Gastrocnemius medialis (tissue), 4 donors: ENCODE results near the gene PLA2G2D. TPM values are rescaled to one million over a fixed set of nuclear protein-coding genes. Genes with fewer than 3 reads are reported as not detected.

Source experiments
- ATAC-seq, 2 donors: fragments of 150-250 bp; one replicate each; pipeline ENCODE4 v1.9.1; 2016
- DNase-seq, 2 donors: peaks; one replicate each; pipeline ENCODE4 v3.0.0-alpha.2; 2019
- H3K27ac ChIP-seq, 4 donors: fragments of 200-600 bp; sonication (generic); 1 replicate in 1 of 4; 2 replicates in 3 of 4; pipeline ENCODE4 v1.5.1; 2016 to 2018; ENCODE audit warnings: mild to moderate bottlenecking in 2 of 4, moderate library complexity in 1 of 4
- H3K27me3 ChIP-seq, 3 donors: fragments of 200-600 bp; sonication (generic) in 2 of 3; 1 replicate in 1 of 3; 2 replicates in 2 of 3; pipeline versions ENCODE4 v1.5.1 to v1.6.0; 2016 to 2019; ENCODE audit warnings: mild to moderate bottlenecking in 1 of 3, moderate library complexity in 1 of 3
- H3K36me3 ChIP-seq, 2 donors: fragments of 200-600 bp; sonication (generic) in 1 of 2; one replicate each; pipeline ENCODE4 v1.5.1; 2017 to 2018
- H3K4me1 ChIP-seq, 2 donors: fragments of 200-600 bp; sonication (generic) in 1 of 2; one replicate each; pipeline ENCODE4 v1.5.1; 2016 to 2017; ENCODE audit warnings: mild to moderate bottlenecking in 2 of 2
- H3K4me3 ChIP-seq, 4 donors: fragments of 200-600 bp; sonication (generic) in 3 of 4; 1 replicate in 1 of 4; 2 replicates in 3 of 4; pipeline ENCODE4 v1.5.1; 2016 to 2019; ENCODE audit warnings: mild to moderate bottlenecking in 2 of 4
- H3K9me3 ChIP-seq, 3 donors: fragments of 200-600 bp; sonication (generic) in 2 of 3; 1 replicate in 1 of 3; 2 replicates in 2 of 3; pipeline ENCODE4 v1.5.1; 2016 to 2019
- POLR2A ChIP-seq, 2 donors: fragments of 450-650 bp; IDR thresholded peaks; one replicate each; pipeline ENCODE4 v1.6.1; 2017; ENCODE audit warnings: antibody characterized with exemption in 2 of 2, mild to moderate bottlenecking in 2 of 2, moderate library complexity in 2 of 2
- in situ Hi-C, 4 donors: fragments of 200-750 bp; cut with MboI; loops; one replicate each; pipeline versions ENCODE4 v1.15.0 to v1.8.0; 2017; ENCODE audit warnings: low sequenced_read_pairs in 4 of 4
- intact Hi-C: fragments of 100-400 bp; cut with DNase I; formaldehyde crosslinking; loops from one replicate; pipeline ENCODE4 v1.15.1; 2023; ENCODE audit warnings: low total_unique reads
- total RNA-seq, 4 donors: library from RNA; depleted of rRNA; stranded (reverse); fragments of >200 nt; gene quantifications; one replicate each; pipeline versions ENCODE4 v1.1.0 to v1.2.3, GENCODE V29; 2016
- TF ChIP-seq, protein P1 (sequence below), 5 experiments: fragments of 450-650 bp in 3 of 5; fragments of 200-600 bp in 2 of 5; sonication (generic) in 2 of 5; IDR thresholded peaks in 4 of 5; conservative IDR thresholded peaks in 1 of 5; 1 replicate in 4 of 5; 2 replicates in 1 of 5; pipeline ENCODE4 v1.5.1; 2016 to 2019; ENCODE audit warnings: antibody characterized with exemption in 5 of 5, mild to moderate bottlenecking in 3 of 5, moderate library complexity in 3 of 5

Gene PLA2G2D
- total RNA-seq, 4 donors from 2014 or later, result not detected

DNA sequence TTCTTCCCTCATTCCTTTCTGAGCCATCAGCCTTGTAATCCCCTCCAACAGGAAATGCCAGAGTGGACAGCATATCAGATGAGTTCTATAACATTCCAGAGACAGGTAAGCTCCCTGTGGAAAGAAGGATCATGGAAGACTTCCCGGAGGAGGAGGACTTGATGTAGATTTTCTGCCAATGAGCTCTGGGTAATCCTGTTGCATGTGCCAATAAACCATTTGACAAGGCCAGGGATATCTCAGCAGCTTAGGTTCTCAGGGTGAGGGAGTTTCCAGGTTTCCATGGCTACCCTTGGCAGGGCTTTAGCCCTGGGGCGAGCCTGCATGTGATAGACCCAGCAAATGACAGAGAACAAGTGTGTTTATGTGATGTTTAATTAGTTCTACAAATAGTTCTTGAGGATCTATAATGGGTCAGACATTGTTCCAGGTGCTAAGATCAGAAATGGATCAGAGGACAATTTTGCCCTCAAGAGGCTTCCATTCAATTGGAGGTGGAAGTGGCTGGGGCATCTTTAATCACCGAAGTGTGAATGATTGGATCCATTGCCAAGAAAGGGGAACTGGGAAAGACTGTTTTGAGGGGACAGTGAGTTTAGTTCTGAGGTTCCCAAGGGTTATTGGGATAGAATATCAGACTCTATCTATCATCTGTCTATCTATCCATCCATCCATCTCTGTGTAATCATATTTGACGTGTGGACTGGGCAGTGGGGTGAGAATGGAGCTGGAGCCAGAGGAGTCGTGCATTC, 42.5 kb downstream of the PLA2G2D start:
- ATAC-seq (no peak), DNase-seq (no peak)
- Histone ChIP-seq H3K4me1 (no peaks in the 10 kb centered on the region), H3K27ac (no peak overlapping the region), H3K9me3 (no peaks in the 10 kb centered on the region), H3K27me3 (peaks cover 3 to 14% (median 9%) of the 10 kb centered on the region in 3 donors), H3K36me3 (no peaks in the 10 kb centered on the region), H3K4me3 (no peak overlapping the region)
- in situ Hi-C loops (no loop called here), intact Hi-C loops (no loop called here)
- TF ChIP-seq POLR2A (IDR thresholded peaks at IDR 0.05), result no peak

DNA sequence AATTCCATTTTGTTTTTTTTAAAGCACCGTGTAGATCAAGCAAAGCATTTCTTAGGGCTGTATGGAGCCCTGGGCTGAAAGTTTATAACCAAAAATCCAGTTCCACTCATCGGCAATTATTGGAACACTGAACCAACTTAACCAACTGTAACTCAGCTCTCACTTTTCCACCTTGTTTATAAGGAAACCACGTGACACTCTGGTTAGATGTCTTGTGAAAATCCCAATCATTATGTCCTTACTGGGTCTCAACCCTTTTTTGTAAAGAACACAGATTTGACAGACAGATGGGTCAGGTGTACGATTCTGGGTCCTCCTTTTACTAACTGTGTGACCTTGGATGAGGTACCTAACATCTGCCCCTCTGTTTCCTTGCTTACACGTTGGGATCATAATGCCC, 43.1 kb downstream of the PLA2G2D start:
- H3K27me3 ChIP-seq, result peaks cover 3 to 14% (median 9%) of the 10 kb centered on the region in 3 donors
- intact Hi-C loops, result no loop called here

DNA sequence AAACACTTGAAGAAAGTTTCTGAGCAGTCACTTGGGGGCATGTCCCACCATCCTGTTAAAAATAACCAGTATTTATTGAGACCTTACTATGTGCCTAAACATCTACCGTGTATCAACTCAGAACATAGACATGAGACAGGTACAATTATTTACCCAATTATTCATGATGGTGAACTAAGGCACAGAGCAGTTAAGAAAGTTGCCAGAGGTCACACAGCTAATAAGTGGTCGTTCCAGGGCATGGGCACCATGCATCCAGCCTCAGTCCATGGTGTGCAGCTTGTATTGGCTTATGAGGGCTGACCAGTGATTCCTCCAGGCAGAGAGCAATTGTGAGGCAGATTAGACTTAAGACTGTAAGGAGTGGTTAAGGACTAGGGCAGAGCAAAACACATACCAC, 44.0 kb downstream of the PLA2G2D start:
- ATAC-seq, result no peak
- Histone ChIP-seq H3K4me3 (no peak overlapping the region), H3K9me3 (no peaks in the 10 kb centered on the region), H3K27me3 (peaks cover 3 to 14% (median 9%) of the 10 kb centered on the region in 3 donors), H3K27ac (no peak overlapping the region), H3K4me1 (peaks cover under 1% of the 10 kb centered on the region in 2 donors), H3K36me3 (no peaks in the 10 kb centered on the region)
- intact Hi-C loops, result no loop called here
- DNase-seq, result no peak
- in situ Hi-C loops, result no loop called here
- no peak for TF ChIP-seq POLR2A (IDR thresholded peaks at IDR 0.05)
- TF ChIP-seq, protein P1, sequence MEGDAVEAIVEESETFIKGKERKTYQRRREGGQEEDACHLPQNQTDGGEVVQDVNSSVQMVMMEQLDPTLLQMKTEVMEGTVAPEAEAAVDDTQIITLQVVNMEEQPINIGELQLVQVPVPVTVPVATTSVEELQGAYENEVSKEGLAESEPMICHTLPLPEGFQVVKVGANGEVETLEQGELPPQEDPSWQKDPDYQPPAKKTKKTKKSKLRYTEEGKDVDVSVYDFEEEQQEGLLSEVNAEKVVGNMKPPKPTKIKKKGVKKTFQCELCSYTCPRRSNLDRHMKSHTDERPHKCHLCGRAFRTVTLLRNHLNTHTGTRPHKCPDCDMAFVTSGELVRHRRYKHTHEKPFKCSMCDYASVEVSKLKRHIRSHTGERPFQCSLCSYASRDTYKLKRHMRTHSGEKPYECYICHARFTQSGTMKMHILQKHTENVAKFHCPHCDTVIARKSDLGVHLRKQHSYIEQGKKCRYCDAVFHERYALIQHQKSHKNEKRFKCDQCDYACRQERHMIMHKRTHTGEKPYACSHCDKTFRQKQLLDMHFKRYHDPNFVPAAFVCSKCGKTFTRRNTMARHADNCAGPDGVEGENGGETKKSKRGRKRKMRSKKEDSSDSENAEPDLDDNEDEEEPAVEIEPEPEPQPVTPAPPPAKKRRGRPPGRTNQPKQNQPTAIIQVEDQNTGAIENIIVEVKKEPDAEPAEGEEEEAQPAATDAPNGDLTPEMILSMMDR (IDR thresholded peaks at IDR 0.05 in 4 of 5, conservative IDR thresholded peaks at IDR 0.05 in 1 of 5), result no peak

More for the DNA sequence above, 43.1 kb downstream of the PLA2G2D start:
- no peaks in the 10 kb centered on the region for H3K4me1 ChIP-seq
- H3K4me3 ChIP-seq, result no peak overlapping the region
- H3K9me3 ChIP-seq, result no peaks in the 10 kb centered on the region
- H3K36me3 ChIP-seq, result no peaks in the 10 kb centered on the region
- no peak for DNase-seq
- ATAC-seq, result no peak
- TF ChIP-seq, protein P1 (IDR thresholded peaks at IDR 0.05 in 4 of 5, conservative IDR thresholded peaks at IDR 0.05 in 1 of 5), result no peak
- no peak for TF ChIP-seq POLR2A (IDR thresholded peaks at IDR 0.05)
- in situ Hi-C loops, result no loop called here
- no peak overlapping the region for H3K27ac ChIP-seq

DNA sequence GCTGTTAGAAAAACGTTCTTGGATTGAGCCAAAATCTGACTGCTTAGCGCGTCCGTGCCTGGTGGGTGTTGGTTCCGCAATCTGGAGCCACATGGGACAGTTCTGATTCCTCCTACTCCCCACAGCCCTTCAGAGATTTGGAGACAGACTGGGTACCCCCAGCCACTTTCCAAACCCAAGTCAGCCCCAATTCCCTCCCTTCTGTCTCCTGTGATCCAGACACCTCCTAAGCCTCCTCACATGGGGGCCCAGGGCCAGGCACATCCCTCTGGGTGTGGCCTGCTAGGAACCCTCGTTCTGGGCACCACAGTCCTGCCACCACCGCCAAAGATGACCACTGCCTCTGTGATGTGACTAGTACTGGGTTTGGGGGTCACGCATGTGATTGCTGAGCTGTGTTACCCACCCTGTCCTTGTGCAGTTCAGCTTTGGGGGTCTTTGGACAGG, 44.6 kb downstream of the PLA2G2D start:
- Histone ChIP-seq H3K36me3 (no peaks in the 10 kb centered on the region), H3K4me1 (peaks cover 6 to 7% of the 10 kb centered on the region in 2 donors), H3K27me3 (peaks cover 2 to 14% (median 9%) of the 10 kb centered on the region in 3 donors), H3K27ac (no peak overlapping the region), H3K9me3 (no peaks in the 10 kb centered on the region), H3K4me3 (no peak overlapping the region)
- DNase-seq, result no peak
- ATAC-seq, result no peak
- in situ Hi-C loops (no loop called here), intact Hi-C loops (no loop called here)
- TF ChIP-seq, protein P1 (IDR thresholded peaks at IDR 0.05 in 4 of 5, conservative IDR thresholded peaks at IDR 0.05 in 1 of 5), result no peak
- no peak for TF ChIP-seq POLR2A (IDR thresholded peaks at IDR 0.05)

DNA sequence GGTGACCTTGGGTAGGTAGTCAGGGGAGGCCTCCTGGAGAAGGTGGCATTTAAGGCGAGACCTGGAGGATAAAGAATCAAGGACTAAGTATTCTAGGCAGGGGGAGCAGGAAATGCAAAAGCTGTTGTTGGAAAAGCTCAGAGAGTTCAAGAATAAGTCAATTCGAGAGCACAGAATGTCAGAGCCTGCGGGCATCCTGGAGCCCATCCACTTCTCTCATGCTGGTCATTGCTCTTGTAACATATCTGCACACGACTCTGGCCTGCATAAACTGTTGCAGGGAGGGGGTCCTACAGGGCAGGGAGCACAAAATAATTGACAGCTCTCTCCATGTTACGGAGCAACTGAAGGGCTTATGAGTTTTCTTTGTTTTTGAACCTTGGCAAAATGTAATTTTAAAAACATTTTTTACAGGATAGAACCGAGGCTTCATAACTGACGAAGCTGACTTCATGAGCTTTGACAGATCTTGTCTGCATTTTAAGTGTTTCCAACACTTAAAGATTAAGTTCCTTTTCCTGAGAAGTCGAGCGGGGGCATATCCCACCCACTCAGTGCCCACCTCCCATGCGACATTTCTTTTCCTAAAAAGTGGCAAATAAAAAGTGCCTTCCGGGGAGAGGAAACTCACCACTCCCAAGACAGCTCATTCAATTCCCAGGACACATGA, 45.1 kb downstream of the PLA2G2D start:
- Histone ChIP-seq H3K27ac (no peak overlapping the region), H3K4me3 (no peak overlapping the region), H3K9me3 (no peaks in the 10 kb centered on the region), H3K27me3 (peaks cover 0 to 14% (median 9%) of the 10 kb centered on the region in 3 donors), H3K4me1 (peaks cover 10 to 11% of the 10 kb centered on the region in 2 donors), H3K36me3 (no peaks in the 10 kb centered on the region)
- in situ Hi-C loops (no loop called here), intact Hi-C loops (no loop called here)
- TF ChIP-seq, protein P1 (IDR thresholded peaks at IDR 0.05 in 4 of 5, conservative IDR thresholded peaks at IDR 0.05 in 1 of 5), result no peak
- no peak for DNase-seq
- ATAC-seq, result no peak
